ENCODE data around the gene APOA1. TPM values are rescaled to one million over a fixed set of nuclear protein-coding genes. Genes with fewer than 3 reads are reported as not detected.

The APOA1 gene
- total and polyA plus RNA-seq, 10 of the 15 experiments (the other 5 are each of a cell fraction or from before 2014, with no cell fraction given): 0.10 to 2.4 (median 0.24) TPM; not detected in 3

DNA sequence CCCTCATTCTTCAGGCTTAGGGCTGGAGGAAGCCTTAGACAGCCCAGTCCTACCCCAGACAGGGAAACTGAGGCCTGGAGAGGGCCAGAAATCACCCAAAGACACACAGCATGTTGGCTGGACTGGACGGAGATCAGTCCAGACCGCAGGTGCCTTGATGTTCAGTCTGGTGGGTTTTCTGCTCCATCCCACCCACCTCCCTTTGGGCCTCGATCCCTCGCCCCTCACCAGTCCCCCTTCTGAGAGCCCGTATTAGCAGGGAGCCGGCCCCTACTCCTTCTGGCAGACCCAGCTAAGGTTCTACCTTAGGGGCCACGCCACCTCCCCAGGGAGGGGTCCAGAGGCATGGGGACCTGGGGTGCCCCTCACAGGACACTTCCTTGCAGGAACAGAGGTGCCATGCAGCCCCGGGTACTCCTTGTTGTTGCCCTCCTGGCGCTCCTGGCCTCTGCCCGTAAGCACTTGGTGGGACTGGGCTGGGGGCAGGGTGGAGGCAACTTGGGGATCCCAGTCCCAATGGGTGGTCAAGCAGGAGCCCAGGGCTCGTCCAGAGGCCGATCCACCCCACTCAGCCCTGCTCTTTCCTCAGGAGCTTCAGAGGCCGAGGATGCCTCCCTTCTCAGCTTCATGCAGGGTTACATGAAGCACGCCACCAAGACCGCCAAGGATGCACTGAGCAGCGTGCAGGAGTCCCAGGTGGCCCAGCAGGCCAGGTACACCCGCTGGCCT lies 7.1 kb downstream of the APOA1 start (continued):
- no peak for TF ChIP-seq MYC (IDR thresholded peaks at IDR 0.05; ENCODE audit: insufficient read depth, insufficient read length, insufficient replicate concordance, low read length, severe bottlenecking)

DNA sequence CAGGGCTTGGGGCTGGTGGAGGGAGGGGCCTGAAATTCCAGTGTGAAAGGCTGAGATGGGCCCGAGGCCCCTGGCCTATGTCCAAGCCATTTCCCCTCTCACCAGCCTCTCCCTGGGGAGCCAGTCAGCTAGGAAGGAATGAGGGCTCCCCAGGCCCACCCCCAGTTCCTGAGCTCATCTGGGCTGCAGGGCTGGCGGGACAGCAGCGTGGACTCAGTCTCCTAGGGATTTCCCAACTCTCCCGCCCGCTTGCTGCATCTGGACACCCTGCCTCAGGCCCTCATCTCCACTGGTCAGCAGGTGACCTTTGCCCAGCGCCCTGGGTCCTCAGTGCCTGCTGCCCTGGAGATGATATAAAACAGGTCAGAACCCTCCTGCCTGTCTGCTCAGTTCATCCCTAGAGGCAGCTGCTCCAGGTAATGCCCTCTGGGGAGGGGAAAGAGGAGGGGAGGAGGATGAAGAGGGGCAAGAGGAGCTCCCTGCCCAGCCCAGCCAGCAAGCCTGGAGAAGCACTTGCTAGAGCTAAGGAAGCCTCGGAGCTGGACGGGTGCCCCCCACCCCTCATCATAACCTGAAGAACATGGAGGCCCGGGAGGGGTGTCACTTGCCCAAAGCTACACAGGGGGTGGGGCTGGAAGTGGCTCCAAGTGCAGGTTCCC lies 7.8 kb downstream of the APOA1 start, which contains the start of gene APOC3:
TSS of gene APOC3 (plus strand) at position 383 of the 659 bp plus-strand sequence. CDS start 676 bp downstream, outside the sequence.
- CTCF ChIA-PET: interaction anchor here (1.1 kb wide), 1 partner anchor 276 kb away, joined by 3 read pairs; no protein-coding TSS in a partner anchor
- in situ Hi-C loops (cut with MboI): no loop called here
- no peak within 1 kb of the TSS for H3K4me2 ChIP-seq (ENCODE audit: control insufficient read depth, insufficient read depth)
- H3K27ac ChIP-seq (ENCODE audit: control insufficient read depth, insufficient read depth): no peak within 1 kb of the TSS
- BruUV-seq (replicated peaks): no TSS peak
- no peaks in the 10 kb centered on the region for H3K79me2 ChIP-seq (ENCODE audit: control insufficient read depth, insufficient read depth, low read length)
- 40% methylated on average over 9 of the region's 9 CpGs for WGBS (ENCODE audit: insufficient coverage, insufficient replicate concordance, low lambda C conversion rate, missing lambda C conversion rate)
- intact Hi-C loops (cut with micrococcal nuclease; ENCODE audit: unreplicated experiment): no loop called here
- no peak within 1 kb of the TSS for H3K9ac ChIP-seq (ENCODE audit: control insufficient read depth, insufficient read depth, low read length)
- no peaks in the 10 kb centered on the region for H4K20me1 ChIP-seq (ENCODE audit: control insufficient read depth, insufficient read depth)
- TF ChIP-seq IRF5 (IDR thresholded peaks at IDR 0.05; ENCODE audit: borderline replicate concordance): no peak
- no peak for TF ChIP-seq SMARCA5 (IDR thresholded peaks at IDR 0.05)
- TF ChIP-seq ZNF622 (IDR thresholded peaks at IDR 0.05): no peak
- TF ChIP-seq, protein P1, sequence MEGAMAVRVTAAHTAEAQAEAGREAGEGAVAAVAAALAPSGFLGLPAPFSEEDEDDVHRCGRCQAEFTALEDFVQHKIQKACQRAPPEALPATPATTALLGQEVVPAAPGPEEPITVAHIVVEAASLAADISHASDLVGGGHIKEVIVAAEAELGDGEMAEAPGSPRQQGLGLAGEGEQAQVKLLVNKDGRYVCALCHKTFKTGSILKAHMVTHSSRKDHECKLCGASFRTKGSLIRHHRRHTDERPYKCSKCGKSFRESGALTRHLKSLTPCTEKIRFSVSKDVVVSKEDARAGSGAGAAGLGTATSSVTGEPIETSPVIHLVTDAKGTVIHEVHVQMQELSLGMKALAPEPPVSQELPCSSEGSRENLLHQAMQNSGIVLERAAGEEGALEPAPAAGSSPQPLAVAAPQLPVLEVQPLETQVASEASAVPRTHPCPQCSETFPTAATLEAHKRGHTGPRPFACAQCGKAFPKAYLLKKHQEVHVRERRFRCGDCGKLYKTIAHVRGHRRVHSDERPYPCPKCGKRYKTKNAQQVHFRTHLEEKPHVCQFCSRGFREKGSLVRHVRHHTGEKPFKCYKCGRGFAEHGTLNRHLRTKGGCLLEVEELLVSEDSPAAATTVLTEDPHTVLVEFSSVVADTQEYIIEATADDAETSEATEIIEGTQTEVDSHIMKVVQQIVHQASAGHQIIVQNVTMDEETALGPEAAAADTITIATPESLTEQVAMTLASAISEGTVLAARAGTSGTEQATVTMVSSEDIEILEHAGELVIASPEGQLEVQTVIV (IDR thresholded peaks at IDR 0.05; ENCODE audit: borderline replicate concordance, partially characterized antibody): no peak
- no peak for TF ChIP-seq SMC3 (IDR thresholded peaks at IDR 0.05; ENCODE audit: borderline replicate concordance, low read length)
- no peak for TF ChIP-seq ZZZ3 (IDR thresholded peaks at IDR 0.05; ENCODE audit: control insufficient read depth, insufficient read length, low read depth)
- no peak for TF ChIP-seq BCL11A (IDR thresholded peaks at IDR 0.05; ENCODE audit: low read depth, low read length)
- H2AFZ ChIP-seq (ENCODE audit: control insufficient read depth, low read depth, low read length): no peak within 1 kb of the TSS
- H3K36me3 ChIP-seq (ENCODE audit: control insufficient read depth in 2 of 2, insufficient read depth in 2 of 2, low read length in 1 of 2): no peaks in the 10 kb centered on the region
- SMC1A ChIA-PET (ENCODE audit: uncharacterized antibody, unreplicated experiment): no interaction called here
- no peaks in the 10 kb centered on the region for H3K4me1 ChIP-seq (ENCODE audit: control insufficient read depth, insufficient read depth, low read length)
- RAD21 ChIA-PET (ENCODE audit: unreplicated experiment): interaction anchor here (0.6 kb wide), 1 partner anchor 30 kb away, joined by 3 read pairs; no protein-coding TSS in a partner anchor
- ATAC-seq: no peak
- no peak within 1 kb of the TSS for H3K4me3 ChIP-seq
- no peak for DNase-seq (ENCODE audit: low read depth, low spot score)
- FAIRE-seq: no peak
- POLR2A ChIA-PET: no interaction called here
- no peaks in the 10 kb centered on the region for H3K27me3 ChIP-seq (replicated peaks in 1 of 2; ENCODE audit: control insufficient read depth in 2 of 2, insufficient read depth in 2 of 2, low read length in 1 of 2)
- no peaks in the 10 kb centered on the region for H3K9me3 ChIP-seq (replicated peaks; ENCODE audit: control insufficient read depth, insufficient read depth, low read length)
